DMS79 (cell line): ENCODE data around the gene OLFM3.

ENCODE experiments used
- DNase-seq: peaks from one replicate; lab custom pipeline; 2025; lab: John Stamatoyannopoulos, UW

OLFM3 gene

DNA sequence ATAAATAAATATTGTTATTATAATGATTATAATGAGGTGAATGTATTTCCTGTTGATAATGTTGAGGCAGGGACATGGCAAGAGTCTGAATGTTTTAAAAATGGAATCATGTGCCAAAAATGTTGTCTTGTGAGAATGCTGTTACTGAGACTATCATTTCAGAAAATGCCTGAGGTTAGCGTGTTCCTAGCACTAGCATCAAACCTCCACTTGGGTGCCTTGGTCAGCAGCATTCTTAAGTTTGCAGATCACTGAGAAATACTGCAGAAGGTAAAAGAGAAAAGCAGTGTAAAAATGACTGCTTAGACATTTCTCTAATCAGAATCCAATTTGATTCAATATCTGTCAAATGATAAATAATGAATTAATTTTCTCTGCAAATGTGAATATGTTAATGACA lies 50.8 kb downstream of the OLFM3 start:
- DNase-seq: no peak

DNA sequence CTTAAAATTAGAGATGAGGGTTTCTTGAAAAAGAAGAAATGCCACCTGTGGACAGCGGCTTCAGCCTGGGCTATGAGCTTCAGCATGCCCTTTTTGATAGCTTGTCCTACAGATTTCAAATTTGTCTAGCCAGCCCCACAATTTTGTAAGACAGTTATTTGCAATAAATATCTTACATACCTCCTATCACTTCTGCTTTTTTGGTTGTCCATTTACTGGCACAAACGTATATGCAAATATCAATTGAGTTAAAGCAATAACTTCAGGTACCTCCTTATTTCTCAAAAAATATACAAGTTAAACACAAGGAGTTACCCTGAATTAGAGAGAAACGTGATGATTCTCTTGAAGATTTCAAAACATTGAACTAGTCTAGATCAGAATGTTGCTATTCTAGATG lies 53.5 kb downstream of the OLFM3 start:
- no peak for DNase-seq

DNA sequence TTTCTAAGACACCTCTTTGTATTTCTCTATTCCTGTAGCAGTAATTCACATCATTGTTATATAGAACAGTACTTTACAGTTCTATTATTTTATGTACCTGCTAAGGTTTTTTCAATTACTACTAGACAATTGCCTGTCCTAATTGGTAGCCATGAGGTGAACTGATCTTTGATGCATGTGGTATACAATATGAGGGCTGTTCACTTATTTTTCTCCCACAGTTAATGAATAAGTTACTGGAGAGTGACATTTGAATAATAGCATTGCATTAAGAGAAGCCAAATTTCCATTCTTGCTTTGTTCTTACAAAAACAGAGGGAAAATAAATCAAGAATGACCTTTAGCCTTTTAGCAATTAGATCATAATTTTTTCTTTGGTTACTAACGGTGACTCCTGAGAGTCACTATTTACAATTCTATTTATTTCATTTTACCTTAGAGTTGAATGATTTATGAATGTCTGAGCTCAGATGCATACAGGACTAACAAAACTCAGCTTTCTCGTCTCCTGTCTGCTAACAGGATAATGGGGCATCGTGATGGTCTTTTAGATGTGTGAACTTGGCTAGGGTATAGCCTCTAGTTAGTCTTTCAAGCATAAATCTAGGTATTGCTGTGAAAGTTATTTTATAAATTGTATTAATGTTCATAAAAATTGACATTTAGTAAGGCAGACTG lies 54.1 kb downstream of the OLFM3 start:
- no peak for DNase-seq

DNA sequence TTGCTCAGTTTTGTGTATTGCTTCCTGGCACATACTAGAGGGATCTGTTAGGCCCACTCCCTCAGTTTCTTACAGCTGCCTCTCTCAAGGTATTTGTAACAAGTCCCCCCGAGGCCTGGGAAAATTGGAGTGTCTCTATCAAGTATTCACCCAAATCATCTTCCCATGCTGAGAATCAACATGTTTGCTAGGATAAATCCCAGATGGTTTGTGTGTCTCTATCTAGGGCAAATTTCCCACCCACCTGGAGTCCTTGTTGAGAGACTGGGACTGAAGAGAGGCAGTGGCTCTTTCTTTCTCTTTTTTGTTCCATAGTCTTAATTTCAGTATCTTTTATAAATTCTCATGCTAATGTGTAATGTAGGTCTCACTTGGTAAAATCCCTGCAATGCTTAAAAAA lies 58.0 kb downstream of the OLFM3 start:
- no peak for DNase-seq

DNA sequence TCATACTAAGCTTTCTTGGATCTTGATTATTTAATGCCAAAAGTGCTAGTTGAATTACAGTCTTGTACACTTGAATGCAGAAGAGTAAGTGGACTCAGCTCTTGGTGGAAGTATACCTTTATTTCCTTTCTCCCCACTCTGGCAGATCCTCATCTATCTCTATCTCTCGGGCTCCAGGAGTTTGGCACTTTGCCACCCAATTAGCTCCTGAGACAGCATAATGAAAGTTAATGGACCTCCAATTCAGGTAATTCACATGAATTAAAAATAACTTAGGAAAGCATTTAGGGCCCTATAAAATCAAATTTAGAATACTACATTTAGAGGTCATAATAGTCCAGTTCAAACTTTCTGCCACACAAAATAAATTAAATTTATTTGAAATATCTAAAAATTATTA lies 67.4 kb downstream of the OLFM3 start:
- no peak for DNase-seq

DNA sequence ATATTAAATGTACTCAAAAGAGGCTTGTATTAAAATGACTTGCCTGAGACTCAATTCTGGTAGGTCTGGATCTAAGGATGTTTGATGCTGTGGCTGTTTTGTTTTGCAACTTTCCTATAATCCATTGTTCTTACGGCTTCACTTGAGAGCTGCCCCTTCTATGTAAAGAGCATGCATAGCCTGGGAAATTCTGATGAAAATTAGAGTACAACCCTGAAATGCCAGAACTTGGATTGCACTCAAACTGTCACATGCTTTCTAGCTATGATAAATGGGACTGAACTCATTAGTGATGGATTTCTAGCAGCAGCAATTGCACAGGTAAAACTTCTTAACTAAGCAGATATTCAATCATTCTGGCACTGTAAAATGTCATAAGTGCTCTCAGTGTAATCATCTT lies 67.9 kb downstream of the OLFM3 start:
- DNase-seq: no peak

DNA sequence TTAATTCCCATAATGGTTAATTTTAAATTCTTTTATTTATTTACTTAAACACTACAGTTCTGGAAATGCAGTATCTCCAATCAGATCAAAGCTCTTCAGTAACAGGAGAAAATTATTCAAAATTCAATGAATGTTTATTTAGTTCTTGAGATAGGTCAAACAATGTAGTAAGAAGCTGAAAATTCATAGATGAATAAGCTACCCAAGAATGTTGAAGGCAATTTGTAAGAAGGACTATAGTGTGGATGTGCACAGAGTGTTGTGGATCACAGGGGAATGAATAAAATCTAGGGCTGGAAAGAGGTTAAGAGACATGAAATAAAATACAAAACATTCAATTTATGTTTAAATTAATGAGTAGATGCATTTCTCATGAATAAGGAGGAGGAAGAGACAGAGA lies 72.0 kb downstream of the OLFM3 start:
- no peak for DNase-seq

DNA sequence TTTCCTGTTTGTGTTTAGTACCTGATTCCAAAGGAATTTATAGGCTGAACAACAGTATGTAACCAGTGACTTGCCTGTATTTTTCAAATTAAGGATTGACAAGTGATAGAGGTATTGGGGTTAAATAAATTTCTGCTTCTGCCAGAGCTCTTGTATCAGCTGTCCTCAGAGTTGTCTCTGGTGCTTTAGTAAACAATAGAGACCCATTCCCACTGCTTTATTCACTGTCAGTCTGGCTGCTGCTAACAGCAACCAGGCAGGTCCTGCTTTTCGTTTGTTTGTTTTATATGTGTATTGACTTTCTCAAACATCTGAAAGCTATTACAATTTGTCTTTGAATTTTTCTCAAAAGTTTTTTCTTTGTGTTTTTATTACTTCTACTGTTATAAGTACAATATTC lies 76.1 kb downstream of the OLFM3 start:
- no peak for DNase-seq

DNA sequence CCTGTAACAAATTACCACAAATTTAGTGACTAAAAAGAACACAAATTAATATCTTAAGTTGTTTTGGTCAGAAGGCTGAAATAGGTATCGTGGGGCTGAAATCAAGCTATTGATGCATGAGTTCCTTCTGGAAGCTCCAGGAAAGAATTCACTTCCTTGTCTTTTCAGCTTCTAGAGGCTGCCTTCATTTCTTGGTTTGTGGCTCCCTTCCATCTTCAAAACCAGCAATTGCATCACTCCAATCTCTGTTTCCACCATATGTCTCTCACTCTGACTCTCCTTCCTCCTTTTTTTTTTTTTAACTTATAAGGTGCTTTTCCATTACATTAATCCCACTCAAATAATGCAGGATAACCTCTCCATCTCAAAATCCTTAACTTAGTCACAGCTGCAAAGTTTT lies 78.4 kb downstream of the OLFM3 start:
- DNase-seq: no peak

DNA sequence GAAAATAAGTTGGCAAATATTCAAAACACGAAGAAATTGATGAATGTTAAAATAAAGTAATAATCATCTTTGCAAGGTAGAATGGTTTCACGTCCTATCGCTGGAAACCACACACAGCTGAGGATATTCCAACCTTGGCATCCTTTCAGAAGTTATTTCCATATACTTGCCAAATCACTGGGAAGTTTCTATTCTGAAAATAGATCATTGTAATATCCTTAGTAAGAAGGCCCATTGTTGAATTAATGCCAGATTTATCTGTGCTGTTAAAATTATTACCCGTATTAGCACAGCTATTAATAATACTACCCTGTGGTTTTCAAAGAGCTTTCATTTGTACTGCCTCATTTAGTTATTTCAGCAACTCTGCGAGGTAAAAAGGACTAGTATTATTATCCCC lies 81.1 kb downstream of the OLFM3 start:
- DNase-seq: no peak

DNA sequence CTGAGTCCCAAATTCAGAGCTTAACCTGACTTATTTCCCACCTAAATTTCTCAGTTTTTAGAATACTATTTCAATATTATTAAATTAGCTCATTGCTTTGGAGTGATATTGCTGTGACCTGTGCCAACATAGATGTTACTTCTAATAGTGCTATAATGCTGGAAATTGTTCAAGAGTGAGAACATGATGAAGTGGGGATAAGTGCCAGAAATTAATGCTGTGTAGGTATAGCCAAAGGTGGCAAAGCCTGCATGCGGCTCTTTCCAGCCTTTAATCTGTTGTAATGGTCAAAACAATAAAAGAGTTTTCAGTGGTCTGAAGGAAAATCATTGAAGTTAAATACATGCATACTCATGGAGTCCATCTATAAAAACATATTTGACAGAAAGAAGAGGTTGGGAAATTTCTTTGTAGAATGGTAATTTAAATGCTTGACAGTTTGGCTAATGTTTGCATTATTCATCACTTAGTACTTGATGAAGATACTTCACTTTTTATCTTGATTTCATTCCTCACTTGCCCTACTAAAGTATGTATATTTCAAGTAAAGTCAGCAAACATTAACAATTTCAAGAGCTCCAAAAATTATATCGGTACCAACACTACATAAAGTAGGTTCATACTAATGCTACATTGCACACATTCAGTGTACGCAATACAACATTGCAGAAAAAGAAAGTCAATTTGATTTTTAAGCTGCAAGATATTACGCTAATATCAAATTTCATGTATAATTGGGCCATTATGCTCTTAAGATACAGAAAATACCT lies 82.1 kb downstream of the OLFM3 start:
- no peak for DNase-seq

DNA sequence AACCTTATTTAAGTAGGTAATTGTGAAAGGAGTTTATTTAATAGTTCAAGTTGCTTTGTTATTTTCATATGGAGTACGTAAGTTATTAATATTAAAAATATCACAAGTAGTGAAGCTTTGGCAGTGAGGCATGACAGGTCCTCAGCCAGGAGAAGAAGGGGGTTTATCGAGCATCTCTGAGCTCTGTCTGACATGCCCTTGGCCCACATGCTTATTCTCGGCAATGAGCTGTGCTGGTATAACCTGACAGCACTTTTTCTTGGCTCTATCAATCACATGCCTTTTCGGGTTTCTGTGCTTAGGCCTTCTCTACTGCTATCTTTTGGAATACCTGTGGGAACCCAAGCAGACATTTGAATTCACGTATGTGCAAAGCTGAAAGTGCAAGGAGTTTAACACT lies 84.8 kb downstream of the OLFM3 start:
- no peak for DNase-seq

DNA sequence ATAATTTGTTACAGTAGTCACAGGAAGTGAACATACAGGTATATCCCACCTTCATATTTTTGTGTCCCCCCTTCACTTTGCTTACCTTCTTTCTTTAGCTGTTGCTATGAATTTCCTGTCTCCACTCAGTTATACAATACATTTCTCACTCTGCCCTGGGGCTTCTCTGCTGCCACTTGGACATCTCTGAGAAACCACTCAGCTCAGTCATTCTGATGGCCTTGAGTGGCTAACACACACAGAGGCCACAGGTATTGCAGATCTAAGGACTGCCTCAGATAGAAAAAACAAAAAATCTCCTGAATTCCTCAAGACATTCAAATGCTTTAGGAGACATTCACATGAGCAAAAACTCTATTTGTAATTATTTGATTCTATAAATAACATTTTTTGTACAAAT lies 87.7 kb downstream of the OLFM3 start:
- no peak for DNase-seq

DNA sequence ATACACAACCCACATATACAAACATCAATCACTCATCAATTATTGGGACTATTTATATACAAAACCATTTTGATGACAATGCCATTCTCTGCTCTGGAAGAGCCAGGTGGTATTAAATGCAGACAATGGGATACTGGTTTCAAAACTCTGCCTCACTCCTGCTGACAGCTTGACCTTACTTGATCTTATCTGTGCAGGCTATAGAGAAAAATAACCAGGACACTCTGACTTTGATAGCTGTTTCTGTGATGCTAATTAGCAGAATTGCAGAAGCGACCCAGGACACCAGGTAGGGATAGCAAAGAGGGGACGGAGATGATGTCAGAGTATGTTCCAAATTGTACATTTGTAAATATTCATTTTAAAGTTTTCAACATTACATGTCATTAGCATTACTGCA lies 89.5 kb downstream of the OLFM3 start:
- no peak for DNase-seq

DNA sequence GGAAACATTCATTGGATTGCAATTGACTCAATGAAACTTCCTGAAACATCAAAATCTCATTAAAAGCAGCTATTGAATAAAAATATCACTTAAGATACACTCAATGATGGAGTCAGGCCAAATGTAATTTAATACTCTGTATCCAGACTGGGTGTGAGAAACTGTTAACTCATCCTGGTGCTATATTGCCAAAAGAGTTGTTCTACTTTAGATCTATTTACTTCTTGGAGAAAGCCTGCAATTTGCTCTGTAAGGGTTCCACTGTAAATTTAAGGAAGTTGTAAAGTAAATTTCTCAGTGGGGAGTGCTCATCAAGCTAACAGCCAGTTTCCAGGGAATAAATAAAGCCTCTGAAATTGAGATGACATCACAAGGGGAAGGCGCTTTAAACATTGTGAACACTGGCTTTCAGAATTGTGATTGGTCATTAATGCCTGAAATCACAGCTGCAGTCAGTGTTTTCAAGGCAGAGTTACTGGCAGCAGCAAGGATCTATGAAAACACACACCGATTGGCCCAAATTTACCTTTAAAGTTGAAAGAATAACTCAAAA lies 91.4 kb downstream of the OLFM3 start:
- no peak for DNase-seq

DNA sequence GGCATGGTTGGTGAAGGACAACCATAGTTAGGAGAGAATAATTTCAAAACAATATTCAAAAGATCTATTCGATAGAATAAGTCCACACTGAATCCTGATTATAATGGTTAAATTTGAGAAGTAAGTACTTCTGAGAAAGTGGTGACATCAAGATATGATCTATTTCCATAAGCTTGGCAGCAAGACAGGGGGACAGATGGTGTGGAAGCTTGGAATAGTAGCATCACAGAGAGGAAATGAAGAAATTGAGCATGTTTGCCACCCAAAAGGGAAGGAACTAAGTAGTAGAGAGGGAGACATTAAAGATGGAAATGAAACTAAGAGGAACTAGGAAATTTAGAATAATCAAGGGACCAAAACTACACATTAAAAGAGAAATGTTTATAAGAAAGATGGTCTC lies 94.5 kb downstream of the OLFM3 start:
- DNase-seq: no peak

DNA sequence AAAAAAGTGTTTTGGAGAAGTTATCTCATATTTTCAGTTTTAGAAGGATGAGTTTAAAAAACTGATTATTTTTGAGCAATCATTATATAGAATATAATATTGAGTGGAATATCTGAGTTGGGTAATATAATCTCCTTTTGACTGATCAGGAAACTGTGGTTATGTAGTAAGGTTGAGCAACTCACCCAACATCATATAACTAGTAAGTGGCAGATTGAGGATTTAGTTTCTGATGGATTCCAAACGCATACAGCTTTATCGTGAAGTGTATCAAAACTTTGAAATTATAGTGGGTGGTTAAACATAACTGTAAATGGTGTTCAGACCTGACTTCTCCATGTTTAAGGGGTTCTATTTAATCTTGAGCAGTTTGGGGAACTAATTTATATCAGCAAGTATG lies 98.6 kb downstream of the OLFM3 start:
- no peak for DNase-seq

DNA sequence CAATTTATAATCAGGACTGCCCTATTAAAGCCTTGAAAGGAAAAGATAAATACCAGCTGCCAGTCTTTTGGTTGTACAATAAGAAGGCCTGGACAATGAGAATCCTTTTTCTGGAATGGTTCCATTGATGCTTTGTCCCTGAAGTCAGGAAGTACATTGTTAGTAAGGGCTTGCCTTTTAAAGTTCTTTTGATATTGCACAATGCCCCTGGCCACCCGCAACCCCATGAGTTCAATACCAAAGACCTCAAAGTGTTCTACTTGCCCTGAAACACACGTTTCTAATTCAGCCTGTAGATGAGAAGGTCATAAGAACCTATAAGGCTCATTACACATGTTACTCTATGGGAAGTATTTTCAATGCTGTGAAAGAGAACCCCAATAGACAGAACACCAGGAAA lies 112.1 kb downstream of the OLFM3 start:
- DNase-seq: no peak

DNA sequence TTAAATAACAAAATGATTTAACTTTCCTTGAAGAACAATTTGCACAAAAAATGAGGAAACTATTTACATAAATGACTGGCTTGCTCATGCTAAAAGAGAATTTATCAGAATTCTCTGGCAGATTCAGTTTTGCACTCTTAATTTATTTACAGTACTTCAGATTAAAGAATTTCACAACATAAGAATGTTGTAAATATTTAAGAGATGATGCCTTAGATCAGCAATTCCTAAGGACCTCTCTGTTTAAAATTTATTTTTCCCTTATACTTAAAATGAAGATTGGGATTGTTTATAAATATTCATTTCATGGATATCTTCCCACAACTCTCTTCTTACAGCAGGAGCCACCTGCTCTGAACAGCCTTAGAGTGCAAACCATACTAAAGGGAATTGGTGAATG lies 120.8 kb downstream of the OLFM3 start:
- DNase-seq: no peak

DNA sequence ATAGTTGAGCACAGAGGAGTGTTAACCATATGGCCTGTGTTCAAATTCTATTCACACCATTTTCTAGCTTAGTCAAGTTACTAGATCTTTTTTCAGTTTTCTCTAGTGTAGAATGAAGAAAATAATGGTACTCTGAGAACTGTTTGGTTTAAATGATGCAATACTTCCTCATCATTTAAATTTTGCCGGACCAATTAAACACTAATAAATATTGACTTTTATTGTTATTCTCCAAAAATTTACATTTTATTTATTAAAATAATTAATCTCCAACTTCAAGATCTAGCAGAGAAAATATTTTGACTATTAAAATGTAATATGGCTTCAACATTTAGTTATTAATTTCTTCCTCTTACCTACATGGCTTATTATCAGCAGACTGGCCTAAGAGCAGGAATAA lies 123.1 kb downstream of the OLFM3 start:
- no peak for DNase-seq

DNA sequence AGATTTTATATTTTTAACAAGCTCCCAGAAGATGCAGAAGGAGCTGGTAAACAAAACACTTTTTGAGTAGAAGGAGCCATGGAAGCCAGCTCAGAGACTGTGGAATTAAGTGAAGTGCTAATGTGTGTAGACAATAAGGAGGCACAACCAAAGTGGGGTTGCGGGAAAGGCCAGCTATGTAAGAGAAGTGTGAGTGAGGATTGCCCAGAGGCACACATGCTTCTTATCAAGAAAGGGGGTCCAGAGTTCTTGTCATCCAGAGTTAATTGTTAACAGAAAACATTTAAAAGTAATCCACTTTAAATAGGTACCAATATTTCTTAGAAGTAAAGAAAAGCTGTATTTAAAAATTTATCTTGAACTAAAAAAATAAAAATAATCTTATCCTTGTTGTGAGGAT lies 136.8 kb downstream of the OLFM3 start:
- DNase-seq: no peak

DNA sequence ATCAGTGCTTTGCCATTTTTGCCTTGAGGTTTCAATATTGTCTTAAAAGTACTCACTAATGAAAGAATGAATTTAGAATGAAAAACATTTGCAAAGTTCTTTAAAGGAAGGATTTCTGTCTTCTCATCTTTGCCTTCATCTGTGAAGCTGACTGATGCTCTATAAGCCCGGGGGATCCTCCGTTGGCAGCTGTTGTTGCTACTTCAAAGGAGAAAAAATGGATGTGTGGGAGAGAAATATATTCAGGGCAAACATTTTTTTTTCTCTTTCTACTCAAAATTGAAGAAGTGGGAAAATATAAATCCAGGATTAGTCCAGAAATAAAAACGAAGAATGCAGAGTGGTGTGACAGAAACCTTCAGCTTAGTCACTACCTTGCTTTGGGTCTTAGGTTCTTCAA lies 142.5 kb downstream of the OLFM3 start:
- no peak for DNase-seq

DNA sequence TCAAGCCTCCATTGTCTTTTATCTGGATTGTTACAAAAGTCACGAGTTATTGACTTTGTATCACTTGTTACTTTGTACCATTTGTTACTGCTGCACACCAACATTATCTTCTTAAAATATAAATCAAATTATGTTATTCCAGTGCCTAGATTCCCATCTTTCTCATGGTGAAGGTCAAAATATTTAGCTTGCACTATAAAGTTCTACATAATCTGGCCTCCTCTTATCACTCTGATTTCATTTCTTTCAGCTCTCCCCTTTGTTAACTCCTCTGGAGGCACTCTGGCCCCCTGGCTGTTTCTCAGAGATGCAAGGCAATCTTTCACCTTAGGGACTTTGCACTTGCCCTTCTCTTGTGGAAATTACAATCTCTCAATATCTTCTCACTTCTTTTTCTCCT lies 143.8 kb downstream of the OLFM3 start:
- no peak for DNase-seq

DNA sequence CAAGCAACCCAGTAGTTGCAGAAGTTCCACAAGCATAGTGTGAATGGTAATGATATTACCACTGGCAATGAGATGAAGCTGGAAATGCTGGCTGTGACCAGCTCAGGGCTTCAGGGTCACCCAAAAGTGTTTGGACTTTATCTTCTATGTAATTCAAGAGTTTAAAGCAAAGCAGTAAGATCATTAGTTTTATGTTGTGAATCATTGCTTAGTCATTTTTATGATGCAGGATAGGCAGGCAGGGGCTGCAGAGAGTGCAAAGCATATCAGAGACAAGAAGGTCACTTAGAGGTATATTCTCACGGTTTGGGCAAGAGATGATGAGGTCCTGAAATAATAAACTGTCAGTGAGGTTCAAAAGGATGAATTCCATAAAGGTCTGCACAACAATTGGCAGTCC lies 147.4 kb downstream of the OLFM3 start:
- DNase-seq: no peak
